Hepatocyte (in vitro differentiated cells): Measurements from ENCODE around the gene ABCB11. TPM values are rescaled to one million over a fixed set of nuclear protein-coding genes. Genes with fewer than 3 reads are reported as not detected.

Experiments used
- DNase-seq: peaks from one replicate; pipeline ENCODE4 v3.0.0-alpha.2; 2016; ENCODE audit warnings: low spot score
- H2AFZ ChIP-seq: fragments of 200-600 bp; sonication (generic); 2 replicates; pipeline ENCODE4 v1.6.0; 2016; ENCODE audit warnings: antibody characterized with exemption, mild to moderate bottlenecking
- H3K27ac ChIP-seq: fragments of 200-600 bp; sonication (generic); 2 replicates; pipeline ENCODE4 v1.5.1; 2016; ENCODE audit warnings: mild to moderate bottlenecking
- H3K27me3 ChIP-seq: fragments of 200-600 bp; sonication (generic); 2 replicates; pipeline ENCODE4 v1.6.1; 2016
- H3K36me3 ChIP-seq: fragments of 200-600 bp; sonication (generic); replicated peaks from 2 replicates; pipeline ENCODE4 v1.5.1; 2016; ENCODE audit warnings: low read depth; ENCODE audit not compliant: insufficient read depth
- H3K4me1 ChIP-seq: fragments of 200-600 bp; sonication (generic); 2 replicates; pipeline ENCODE4 v1.5.1; 2016; ENCODE audit warnings: mild to moderate bottlenecking, moderate library complexity; ENCODE audit not compliant: insufficient read depth
- H3K4me2 ChIP-seq: fragments of 200-600 bp; sonication (generic); 2 replicates; pipeline ENCODE4 v1.6.0; 2016
- H3K4me3 ChIP-seq: fragments of 200-600 bp; sonication (generic); 2 replicates; pipeline ENCODE4 v1.5.1; 2016; ENCODE audit warnings: mild to moderate bottlenecking
- H3K79me2 ChIP-seq: fragments of 200-600 bp; sonication (generic); 2 replicates; pipeline ENCODE4 v1.6.0; 2017; ENCODE audit warnings: mild to moderate bottlenecking
- H3K9me2 ChIP-seq: fragments of 200-600 bp; sonication (generic); replicated peaks from 2 replicates; pipeline ENCODE4 v1.6.0; 2017; ENCODE audit warnings: mild to moderate bottlenecking; ENCODE audit not compliant: insufficient read depth
- H3K9me3 ChIP-seq: fragments of 200-600 bp; sonication (generic); 2 replicates; pipeline ENCODE4 v1.5.1; 2016; ENCODE audit warnings: low read depth, mild to moderate bottlenecking
- H4K20me1 ChIP-seq: fragments of 200-600 bp; sonication (generic); 2 replicates; pipeline ENCODE4 v1.6.0; 2016; ENCODE audit warnings: mild to moderate bottlenecking; ENCODE audit not compliant: insufficient read depth, poor library complexity, severe bottlenecking
- EZH2 ChIP-seq: fragments of 200-600 bp; sonication (generic); IDR thresholded peaks from 2 replicates; pipeline ENCODE4 v1.6.1; 2016; ENCODE audit warnings: antibody characterized with exemption, mild to moderate bottlenecking, borderline replicate concordance
- EZH2phosphoT487 ChIP-seq: fragments of 200-600 bp; sonication (generic); IDR thresholded peaks from one replicate; pipeline ENCODE4 v1.6.1; 2018; ENCODE audit warnings: antibody characterized with exemption, mild to moderate bottlenecking, low read depth, moderate library complexity; ENCODE audit not compliant: unreplicated experiment, severe bottlenecking
- WGBS: methylation state at CpG from one replicate; pipeline ENCODE4 v1.1.6; 2016; ENCODE audit warnings: low lambda C conversion rate; ENCODE audit errors: missing lambda C conversion rate; 5-methylcytosine and 5-hydroxymethylcytosine counted together
- polyA plus RNA-seq: library from polyadenylated mRNA; unstranded; fragments of >200 nt; fragmentation: Nextera tagmentation; extraction: Ambion mirVana; gene quantifications from 2 replicates; pipeline ENCODE4 v1.2.1, GENCODE V29; 2016
- total RNA-seq: library from RNA; depleted of rRNA; stranded (reverse); fragments of >200 nt; gene quantifications from 2 replicates; pipeline ENCODE4 v1.2.3, GENCODE V29; 2014
- TF ChIP-seq, protein P1 (sequence below): fragments of 200-600 bp; sonication (generic); IDR thresholded peaks from 2 replicates; pipeline ENCODE4 v1.5.1; 2016; ENCODE audit warnings: antibody characterized with exemption, mild to moderate bottlenecking; ENCODE audit not compliant: poor library complexity

Gene ABCB11
- total and polyA plus RNA-seq, 2 experiments from 2014 or later = 2.0 to 9.2 TPM

DNA sequence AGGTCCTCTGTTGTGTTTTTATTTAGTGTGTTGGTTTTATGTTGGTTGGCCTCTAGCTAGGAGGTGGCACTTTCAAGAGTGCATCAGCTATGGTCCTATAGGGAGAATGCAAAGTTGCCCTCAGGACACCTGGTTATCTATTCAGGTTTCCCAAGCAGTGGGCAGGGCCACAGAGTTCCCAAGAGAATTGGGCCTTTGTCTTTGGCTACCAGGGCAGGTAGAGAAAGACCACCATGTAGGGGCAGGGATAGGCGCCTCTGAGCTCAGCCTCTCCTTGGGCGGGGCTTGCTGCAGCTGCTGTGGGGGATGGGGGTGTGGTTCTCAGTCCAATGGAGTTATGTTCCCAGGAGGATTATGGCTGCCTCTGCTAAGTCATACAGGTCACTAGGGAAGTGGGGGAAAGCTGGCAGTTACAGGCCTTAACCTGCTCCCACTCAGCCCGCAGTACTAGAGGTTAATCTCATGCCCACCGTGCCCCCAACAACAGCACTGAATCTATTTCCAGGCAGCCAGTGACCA lies 26.0 kb downstream of the ABCB11 start:
- H3K9me2 ChIP-seq = no peaks in the 10 kb centered on the region
- no peaks in the 10 kb centered on the region for H3K9me3 ChIP-seq
- H3K4me1 ChIP-seq = no peaks in the 10 kb centered on the region
- TF ChIP-seq EZH2 = no peak
- TF ChIP-seq, protein P1, sequence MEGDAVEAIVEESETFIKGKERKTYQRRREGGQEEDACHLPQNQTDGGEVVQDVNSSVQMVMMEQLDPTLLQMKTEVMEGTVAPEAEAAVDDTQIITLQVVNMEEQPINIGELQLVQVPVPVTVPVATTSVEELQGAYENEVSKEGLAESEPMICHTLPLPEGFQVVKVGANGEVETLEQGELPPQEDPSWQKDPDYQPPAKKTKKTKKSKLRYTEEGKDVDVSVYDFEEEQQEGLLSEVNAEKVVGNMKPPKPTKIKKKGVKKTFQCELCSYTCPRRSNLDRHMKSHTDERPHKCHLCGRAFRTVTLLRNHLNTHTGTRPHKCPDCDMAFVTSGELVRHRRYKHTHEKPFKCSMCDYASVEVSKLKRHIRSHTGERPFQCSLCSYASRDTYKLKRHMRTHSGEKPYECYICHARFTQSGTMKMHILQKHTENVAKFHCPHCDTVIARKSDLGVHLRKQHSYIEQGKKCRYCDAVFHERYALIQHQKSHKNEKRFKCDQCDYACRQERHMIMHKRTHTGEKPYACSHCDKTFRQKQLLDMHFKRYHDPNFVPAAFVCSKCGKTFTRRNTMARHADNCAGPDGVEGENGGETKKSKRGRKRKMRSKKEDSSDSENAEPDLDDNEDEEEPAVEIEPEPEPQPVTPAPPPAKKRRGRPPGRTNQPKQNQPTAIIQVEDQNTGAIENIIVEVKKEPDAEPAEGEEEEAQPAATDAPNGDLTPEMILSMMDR = no peak
- TF ChIP-seq EZH2phosphoT487 = no peak
- no peaks in the 10 kb centered on the region for H3K79me2 ChIP-seq
- no peak overlapping the region for H3K27ac ChIP-seq
- no peak overlapping the region for H3K4me3 ChIP-seq
- no peaks in the 10 kb centered on the region for H3K27me3 ChIP-seq
- no peak overlapping the region for H3K4me2 ChIP-seq
- no peak for DNase-seq
- H2AFZ ChIP-seq = no peak overlapping the region
- H4K20me1 ChIP-seq = no peaks in the 10 kb centered on the region
- H3K36me3 ChIP-seq = no peaks in the 10 kb centered on the region
- WGBS = 95% methylated on average over 4 of the region's 4 CpGs

DNA sequence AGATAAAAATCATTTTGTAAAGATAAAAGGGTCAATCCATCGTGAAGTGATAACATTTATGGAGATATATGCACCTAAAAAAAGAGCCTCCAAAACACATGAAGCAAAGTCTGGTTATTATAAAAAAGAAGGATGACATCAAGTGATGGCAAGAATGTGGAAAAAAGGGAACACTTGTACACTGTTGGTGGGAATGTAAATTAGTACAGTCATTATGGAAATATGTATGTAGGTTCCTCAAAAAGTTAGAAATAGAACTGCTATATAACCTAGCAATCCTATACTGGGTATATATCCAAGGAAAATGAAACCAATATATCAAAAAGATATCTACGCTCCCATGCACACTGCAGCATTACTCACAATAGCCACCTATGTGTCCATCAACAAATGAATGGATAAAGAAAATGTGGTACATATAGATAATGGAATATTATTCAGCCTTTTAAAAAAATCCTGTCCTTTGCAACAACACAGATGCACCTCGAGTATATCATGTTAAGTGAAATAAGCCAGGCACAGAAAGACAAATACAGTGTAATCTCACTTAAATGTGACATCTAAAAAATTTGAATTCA lies 28.9 kb downstream of the ABCB11 start:
- Histone ChIP-seq H3K4me3 (no peak overlapping the region), H3K27ac (no peak overlapping the region), H3K4me2 (no peak overlapping the region), H3K79me2 (no peaks in the 10 kb centered on the region), H3K9me3 (no peaks in the 10 kb centered on the region), H2AFZ (no peak overlapping the region), H4K20me1 (no peaks in the 10 kb centered on the region), H3K36me3 (no peaks in the 10 kb centered on the region), H3K27me3 (no peaks in the 10 kb centered on the region), H3K4me1 (peaks cover 3% of the 10 kb centered on the region), H3K9me2 (no peaks in the 10 kb centered on the region)
- TF ChIP-seq, protein P1 = no peak
- no peak for TF ChIP-seq EZH2
- TF ChIP-seq EZH2phosphoT487 = no peak
- 65% methylated on average over 3 of the region's 3 CpGs for WGBS
- DNase-seq = no peak

DNA sequence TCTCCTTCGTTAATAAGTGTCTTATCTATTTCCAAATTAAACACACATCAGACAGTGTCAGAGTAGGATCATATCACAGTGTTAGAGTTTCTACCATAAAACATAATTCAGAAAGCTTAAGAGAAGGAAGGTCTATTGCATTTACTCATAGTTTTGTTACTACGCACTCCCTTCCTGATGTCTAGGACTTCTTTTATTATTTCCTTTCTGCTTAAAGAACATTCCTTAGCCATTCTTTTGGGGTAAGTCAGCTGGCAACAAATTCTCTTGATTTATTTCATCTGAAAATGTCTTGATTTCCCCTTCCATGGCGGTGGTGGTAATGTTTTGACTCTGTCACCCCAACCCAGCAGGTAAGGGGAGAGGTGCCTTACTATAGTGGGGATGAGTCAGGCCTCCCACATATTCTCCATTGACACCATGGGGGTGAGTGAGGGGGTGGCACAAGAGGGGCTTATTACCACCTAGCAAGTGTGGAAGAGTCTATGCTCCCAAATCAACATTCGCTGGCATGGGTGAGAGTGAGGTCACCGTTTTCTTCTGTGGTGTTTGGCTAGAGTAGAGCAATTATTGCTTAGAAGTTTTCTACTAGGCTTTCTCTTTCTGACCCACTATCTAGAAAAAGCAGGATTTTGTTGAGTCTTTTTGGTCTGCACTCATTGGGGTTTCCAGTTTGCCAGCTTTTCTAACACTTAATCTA lies 29.9 kb downstream of the ABCB11 start:
- Histone ChIP-seq H3K27ac (no peak overlapping the region), H3K4me1 (peaks cover 3% of the 10 kb centered on the region), H3K9me2 (no peaks in the 10 kb centered on the region), H4K20me1 (no peaks in the 10 kb centered on the region), H2AFZ (no peak overlapping the region), H3K4me2 (no peak overlapping the region), H3K27me3 (no peaks in the 10 kb centered on the region), H3K9me3 (no peaks in the 10 kb centered on the region), H3K36me3 (no peaks in the 10 kb centered on the region), H3K79me2 (no peaks in the 10 kb centered on the region), H3K4me3 (no peak overlapping the region)
- WGBS = 95% methylated on average over 5 of the region's 5 CpGs
- TF ChIP-seq, protein P1 = no peak
- TF ChIP-seq EZH2phosphoT487 = no peak
- no peak for TF ChIP-seq EZH2
- DNase-seq = no peak
